ENCODE measurements around the gene SLC7A10. TPM values are rescaled to one million over a fixed set of nuclear protein-coding genes. Genes with fewer than 3 reads are reported as not detected.
A peak's percentile ranks its signal among the peaks of the same experiment; 100 is the strongest.
"Not testable (repeated sequence)": the region's sequence is repeated elsewhere in the genome, so short reads cannot be mapped to it uniquely, and the experiment has no call there.

The SLC7A10 gene
- total and polyA plus RNA-seq, 4 experiments from 2014 or later: not detected

- Histone ChIP-seq H3K4me3 (ENCODE audit: low read length in 2 of 2) (no peak overlapping the region), H3K9me3 (ENCODE audit: control insufficient read depth in 1 of 2, low read length in 2 of 2) (no peaks in the 10 kb centered on the region), H3K36me3 (ENCODE audit: insufficient read depth, low read length) (no peaks in the 10 kb centered on the region), H3K4me1 (ENCODE audit: insufficient read depth, low read length) (peaks cover 35% of the 10 kb centered on the region), H3K27me3 (ENCODE audit: insufficient read depth, low read length) (no peaks in the 10 kb centered on the region), H3K27ac (ENCODE audit: low read depth, low read length) (no peak overlapping the region)
- CTCF ChIA-PET (ENCODE audit: partially characterized antibody): interaction anchor here (1.3 to 2.5 kb wide), 2 partner anchors 9 to 12 kb away, joined by 3 to 9 read pairs; no protein-coding TSS in a partner anchor
- Mint-ChIP-seq H3K27ac (no peak overlapping the region), H3K9me3 (peaks cover 0 to 13% (median 6%) of the 10 kb centered on the region in 8 donors), H3K4me1 (peaks cover 16 to 49% (median 27%) of the 10 kb centered on the region in 4 donors), H3K27me3 (peaks cover 0 to 3% of the 10 kb centered on the region in 2 donors), H3K36me3 (peaks cover 0 to 10% of the 10 kb centered on the region in 2 donors), H3K4me3 (no peak overlapping the region)
- no peak for DNase-seq
- POLR2A ChIA-PET (ENCODE audit: partially characterized antibody): interaction anchor here (2.8 kb wide), 1 partner anchor 11 kb away, joined by 12 read pairs; no protein-coding TSS in a partner anchor
- intact Hi-C loops (cut with micrococcal nuclease): no loop called here
These were observed 53.7 kb downstream of the SLC7A10 start for GRCh38 chr19:33171916-33172359.

GRCh38 chr19:33171222-33171795, 54.3 kb downstream of the SLC7A10 start:
- H3K27me3 Mint-ChIP-seq: no peaks in the 10 kb centered on the region
- Histone ChIP-seq H3K27ac (ENCODE audit: low read depth, low read length) (no peak overlapping the region), H3K27me3 (ENCODE audit: insufficient read depth, low read length) (no peaks in the 10 kb centered on the region), H3K36me3 (ENCODE audit: insufficient read depth, low read length) (no peaks in the 10 kb centered on the region), H3K4me3 (ENCODE audit: low read length in 2 of 2) (no peak overlapping the region), H3K9me3 (ENCODE audit: control insufficient read depth in 1 of 2, low read length in 2 of 2) (no peaks in the 10 kb centered on the region), H3K4me1 (ENCODE audit: insufficient read depth, low read length) (peaks cover 35% of the 10 kb centered on the region)
- intact Hi-C loops (cut with micrococcal nuclease): no loop called here
- H3K27ac Mint-ChIP-seq: peak overlapping the region in 2 of 7 donors; percentile 43 to 68
- no peak for DNase-seq
- H3K4me3 Mint-ChIP-seq: no peak overlapping the region
- POLR2A ChIA-PET (ENCODE audit: partially characterized antibody): interaction anchor here (2.8 kb wide), 1 partner anchor 11 kb away, joined by 12 read pairs; no protein-coding TSS in a partner anchor
- peaks cover 0 to 5% of the 10 kb centered on the region in 2 donors for H3K36me3 Mint-ChIP-seq
- CTCF ChIA-PET (ENCODE audit: partially characterized antibody): interaction anchor here (1.1 to 2.5 kb wide), 5 partner anchors 9 to 47 kb away, joined by 3 to 9 read pairs (median 3); no protein-coding TSS in a partner anchor
- H3K9me3 Mint-ChIP-seq: peaks cover 0 to 13% (median 5%) of the 10 kb centered on the region in 8 donors
- H3K4me1 Mint-ChIP-seq: peaks cover 15 to 49% (median 22%) of the 10 kb centered on the region in 4 donors

- Histone ChIP-seq H3K4me3 (ENCODE audit: low read length in 2 of 2) (no peak overlapping the region), H3K4me1 (ENCODE audit: insufficient read depth, low read length) (peaks cover 11% of the 10 kb centered on the region), H3K36me3 (ENCODE audit: insufficient read depth, low read length) (no peaks in the 10 kb centered on the region), H3K27me3 (ENCODE audit: insufficient read depth, low read length) (no peaks in the 10 kb centered on the region), H3K9me3 (ENCODE audit: control insufficient read depth in 1 of 2, low read length in 2 of 2) (no peaks in the 10 kb centered on the region), H3K27ac (ENCODE audit: low read depth, low read length) (no peak overlapping the region)
- peaks cover 5 to 22% (median 12%) of the 10 kb centered on the region in 4 donors for H3K4me1 Mint-ChIP-seq
- peaks cover 0 to 13% (median 5%) of the 10 kb centered on the region in 8 donors for H3K9me3 Mint-ChIP-seq
- H3K27me3 Mint-ChIP-seq: no peaks in the 10 kb centered on the region
- no peak for DNase-seq
- no peak overlapping the region for H3K27ac Mint-ChIP-seq
- no peaks in the 10 kb centered on the region for H3K36me3 Mint-ChIP-seq
- intact Hi-C loops (cut with micrococcal nuclease): no loop called here
- ChIA-PET CTCF (ENCODE audit: partially characterized antibody) (interaction anchor here (1.2 to 1.6 kb wide), 2 partner anchors 9 to 43 kb away, joined by 3 to 6 read pairs; no protein-coding TSS in a partner anchor), POLR2A (ENCODE audit: partially characterized antibody) (no interaction called here)
- H3K4me3 Mint-ChIP-seq: no peak overlapping the region
These were observed 57.1 kb downstream of the SLC7A10 start for GRCh38 chr19:33168528-33168927.

- intact Hi-C loops (cut with micrococcal nuclease): no loop called here
- Mint-ChIP-seq H3K9me3 (peaks cover 0 to 13% (median 5%) of the 10 kb centered on the region in 8 donors), H3K36me3 (no peaks in the 10 kb centered on the region), H3K27me3 (no peaks in the 10 kb centered on the region), H3K4me1 (peaks cover 3 to 12% (median 8%) of the 10 kb centered on the region in 4 donors), H3K27ac (peak overlapping the region in 1 of 7 donors; percentile 85), H3K4me3 (no peak overlapping the region)
- Histone ChIP-seq H3K4me3 (ENCODE audit: low read length in 2 of 2) (no peak overlapping the region), H3K36me3 (ENCODE audit: insufficient read depth, low read length) (no peaks in the 10 kb centered on the region), H3K27ac (ENCODE audit: low read depth, low read length) (no peak overlapping the region), H3K4me1 (ENCODE audit: insufficient read depth, low read length) (peaks cover 6% of the 10 kb centered on the region), H3K27me3 (ENCODE audit: insufficient read depth, low read length) (no peaks in the 10 kb centered on the region), H3K9me3 (ENCODE audit: control insufficient read depth in 1 of 2, low read length in 2 of 2) (no peaks in the 10 kb centered on the region)
- POLR2A ChIA-PET (ENCODE audit: partially characterized antibody): interaction anchor here (2.5 kb wide), 1 partner anchor 9 kb away, joined by 13 read pairs; no protein-coding TSS in a partner anchor
- CTCF ChIA-PET (ENCODE audit: partially characterized antibody): interaction anchor here (1.5 to 1.6 kb wide), 2 partner anchors 10 to 23 kb away, joined by 6 read pairs; no protein-coding TSS in a partner anchor
- DNase-seq: no peak
These were observed 58.2 kb downstream of the SLC7A10 start for GRCh38 chr19:33167438-33167837.

- H3K4me1 ChIP-seq (ENCODE audit: insufficient read depth, low read length); H3K4me3 Mint-ChIP-seq; H3K36me3 ChIP-seq (ENCODE audit: insufficient read depth, low read length); H3K36me3 Mint-ChIP-seq; H3K27me3 Mint-ChIP-seq; H3K4me3 ChIP-seq (ENCODE audit: low read length in 2 of 2); DNase-seq; H3K27ac ChIP-seq (ENCODE audit: low read depth, low read length); H3K27me3 ChIP-seq (ENCODE audit: insufficient read depth, low read length); H3K27ac Mint-ChIP-seq; intact Hi-C loops (cut with micrococcal nuclease); H3K9me3 ChIP-seq (ENCODE audit: control insufficient read depth in 1 of 2, low read length in 2 of 2): not testable (repeated sequence)
- ChIA-PET POLR2A (ENCODE audit: partially characterized antibody) (interaction anchor here (2.5 kb wide), 1 partner anchor 10 kb away, joined by 13 read pairs; no protein-coding TSS in a partner anchor), CTCF (ENCODE audit: partially characterized antibody) (interaction anchor here (1.5 to 3.4 kb wide), 3 partner anchors 11 to 22 kb away, joined by 6 to 19 read pairs (median 9); no protein-coding TSS in a partner anchor)
- peaks cover 8 to 17% (median 11%) of the 10 kb centered on the region in 4 donors for H3K4me1 Mint-ChIP-seq
- peaks cover 0 to 13% (median 5%) of the 10 kb centered on the region in 8 donors for H3K9me3 Mint-ChIP-seq
These were observed 59.6 kb downstream of the SLC7A10 start for GRCh38 chr19:33166037-33166436.

GRCh38 chr19:33163481-33163880, 62.2 kb downstream of the SLC7A10 start:
- no peaks in the 10 kb centered on the region for H3K36me3 ChIP-seq (ENCODE audit: insufficient read depth, low read length)
- no peaks in the 10 kb centered on the region for H3K9me3 ChIP-seq (ENCODE audit: control insufficient read depth in 1 of 2, low read length in 2 of 2)
- CTCF ChIA-PET (ENCODE audit: partially characterized antibody): interaction anchor here (0.6 to 3.4 kb wide), 4 partner anchors 13 to 80 kb away, joined by 4 to 19 read pairs (median 8); no protein-coding TSS in a partner anchor
- Mint-ChIP-seq H3K4me1 (peaks cover 19 to 35% (median 26%) of the 10 kb centered on the region in 4 donors), H3K27me3 (no peaks in the 10 kb centered on the region), H3K27ac (no peak overlapping the region), H3K36me3 (no peaks in the 10 kb centered on the region), H3K4me3 (no peak overlapping the region), H3K9me3 (peaks cover 0 to 10% (median 2%) of the 10 kb centered on the region in 8 donors)
- peaks cover 24% of the 10 kb centered on the region for H3K4me1 ChIP-seq (ENCODE audit: insufficient read depth, low read length)
- no peak overlapping the region for H3K4me3 ChIP-seq (ENCODE audit: low read length in 2 of 2)
- DNase-seq: no peak
- intact Hi-C loops (cut with micrococcal nuclease): no loop called here
- no peaks in the 10 kb centered on the region for H3K27me3 ChIP-seq (ENCODE audit: insufficient read depth, low read length)
- POLR2A ChIA-PET (ENCODE audit: partially characterized antibody): interaction anchor here (2.2 kb wide), 1 partner anchor 13 kb away, joined by 14 read pairs; no protein-coding TSS in a partner anchor
- H3K27ac ChIP-seq (ENCODE audit: low read depth, low read length): no peak overlapping the region

- Mint-ChIP-seq H3K36me3 (no peaks in the 10 kb centered on the region), H3K4me1 (peaks cover 26 to 45% (median 34%) of the 10 kb centered on the region in 4 donors), H3K27me3 (no peaks in the 10 kb centered on the region), H3K4me3 (peak overlapping the region in 2 of 8 donors; percentile 10 to 44), H3K27ac (peak overlapping the region; percentile 76 to 94 (median 89)), H3K9me3 (no peaks in the 10 kb centered on the region)
- Histone ChIP-seq H3K36me3 (ENCODE audit: insufficient read depth, low read length) (no peaks in the 10 kb centered on the region), H3K4me1 (ENCODE audit: insufficient read depth, low read length) (peaks cover 33% of the 10 kb centered on the region), H3K9me3 (ENCODE audit: control insufficient read depth in 1 of 2, low read length in 2 of 2) (no peaks in the 10 kb centered on the region), H3K4me3 (ENCODE audit: low read length in 2 of 2) (no peak overlapping the region), H3K27me3 (ENCODE audit: insufficient read depth, low read length) (no peaks in the 10 kb centered on the region), H3K27ac (ENCODE audit: low read depth, low read length) (no peak overlapping the region)
- DNase-seq: no peak
- POLR2A ChIA-PET (ENCODE audit: partially characterized antibody): interaction anchor here (0.7 to 8.3 kb wide), 5 partner anchors 10 to 213 kb away, joined by 3 to 160 read pairs (median 9); partner anchors contain the start of gene CEBPG
- CTCF ChIA-PET (ENCODE audit: partially characterized antibody): interaction anchor here (1.5 to 4.2 kb wide), 4 partner anchors 16 to 74 kb away, joined by 4 to 43 read pairs (median 26); no protein-coding TSS in a partner anchor
- intact Hi-C loops (cut with micrococcal nuclease): no loop called here
These were observed 64.4 kb downstream of the SLC7A10 start for GRCh38 chr19:33161201-33161600.

All from CD4-positive, alpha-beta memory T cell (primary cell).